Fibroblast of skin of abdomen (primary cell): Measurements from ENCODE around the gene SLC1A1.
A peak's percentile ranks its signal among the peaks of the same experiment; 100 is the strongest.
"Not testable (repeated sequence)": the region's sequence is repeated elsewhere in the genome, so short reads cannot be mapped to it uniquely, and the experiment has no call there.

Experiments
- DNase-seq: peaks from one replicate; pipeline ENCODE4 v3.0.0-alpha.2; 2013

The SLC1A1 gene

GRCh38 chr9:4507306-4508130, 17.2 kb downstream of the SLC1A1 start:
- DNase-seq: peak; percentile 21

GRCh38 chr9:4508246-4508906, 18.1 kb downstream of the SLC1A1 start:
- DNase-seq: peak; percentile 74

DNA sequence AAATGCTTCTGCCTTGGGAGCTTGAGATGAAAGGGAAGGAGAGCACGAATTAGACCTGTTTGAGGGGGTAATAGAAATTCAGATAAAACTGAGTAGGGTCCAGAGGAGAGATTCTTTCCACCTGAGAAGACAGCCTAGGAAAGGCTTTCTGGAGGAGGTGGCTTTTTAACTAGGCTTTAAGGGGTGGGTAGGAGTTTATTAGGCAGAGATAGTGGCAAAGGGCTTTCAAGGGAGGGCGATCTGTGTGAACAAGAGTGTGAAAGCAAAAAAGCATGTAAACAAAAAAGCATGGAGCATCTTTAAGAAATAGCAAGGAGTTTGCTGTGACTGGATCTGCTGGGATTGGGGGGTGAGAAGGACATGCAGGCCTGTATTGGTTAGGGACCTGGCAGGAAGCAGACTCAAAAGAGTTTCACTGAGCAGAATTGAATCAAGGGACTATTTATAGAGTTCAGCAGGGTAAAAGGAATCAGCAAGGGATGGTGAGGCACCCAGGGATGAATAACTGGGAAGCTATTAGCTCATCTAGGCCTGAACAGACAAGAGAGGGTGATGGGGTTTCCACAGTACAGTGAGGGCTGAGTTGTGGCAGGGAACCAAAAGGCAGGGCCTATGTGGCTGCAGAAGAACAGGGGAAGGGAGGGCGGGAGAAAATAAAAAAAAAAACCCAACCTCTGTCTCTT, 18.8 kb downstream of the SLC1A1 start:
- DNase-seq: peak; percentile 82

DNA sequence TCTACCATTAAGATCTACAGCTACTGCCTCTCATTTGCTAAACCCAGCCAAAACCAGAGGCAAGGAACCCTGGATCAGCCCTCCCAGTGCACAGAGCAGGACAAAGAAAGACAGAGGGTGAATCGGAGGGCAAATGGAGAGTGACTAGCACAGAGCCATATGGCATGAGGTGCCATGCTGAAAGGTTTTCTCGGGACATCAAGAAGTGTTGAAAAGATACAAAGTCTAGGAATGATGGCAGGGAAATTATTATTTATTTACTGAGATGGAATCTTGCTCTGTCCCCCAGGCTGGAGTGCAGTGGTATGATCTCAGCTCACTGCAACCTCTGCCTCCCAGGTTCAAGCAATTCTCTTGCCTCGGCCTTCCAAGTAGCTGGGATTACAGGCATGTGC, 19.3 kb downstream of the SLC1A1 start:
- no peak for DNase-seq

DNA sequence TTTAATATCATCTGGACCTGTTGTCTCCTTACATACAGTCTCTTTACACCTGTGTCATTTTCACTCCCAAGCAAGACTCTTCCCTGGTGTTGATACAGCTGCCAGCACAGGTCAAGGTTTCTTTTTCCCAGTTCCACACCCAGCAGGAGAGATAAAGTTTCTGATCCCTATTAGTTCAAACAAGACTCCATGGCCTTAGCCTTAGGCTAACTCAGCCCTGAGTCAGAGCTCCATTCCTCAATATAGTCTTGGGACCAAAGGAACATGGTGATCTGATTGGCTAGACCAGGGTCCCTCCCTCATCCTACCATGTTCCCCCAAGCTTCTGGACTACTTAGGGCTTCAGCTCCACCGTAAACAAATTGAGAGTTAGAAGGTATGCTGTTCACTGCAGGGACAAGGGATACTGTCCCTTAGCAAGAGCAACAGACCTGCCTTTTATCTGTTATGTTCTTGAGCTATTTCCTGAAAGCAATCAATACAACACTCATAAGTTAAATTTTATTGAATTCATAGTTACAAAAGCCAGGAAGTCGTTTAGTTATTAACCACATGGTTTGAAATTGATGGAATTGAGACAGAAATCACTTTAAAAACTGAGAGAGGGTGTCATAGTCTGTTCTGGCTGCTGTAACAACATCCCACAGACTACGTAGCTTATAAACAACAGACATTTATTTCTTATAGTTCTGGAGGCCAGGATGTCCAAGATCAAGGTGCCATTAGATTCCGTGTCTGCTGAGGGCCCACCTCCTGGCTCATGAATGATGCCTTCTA, 20.5 kb downstream of the SLC1A1 start:
- DNase-seq: no peak

DNA sequence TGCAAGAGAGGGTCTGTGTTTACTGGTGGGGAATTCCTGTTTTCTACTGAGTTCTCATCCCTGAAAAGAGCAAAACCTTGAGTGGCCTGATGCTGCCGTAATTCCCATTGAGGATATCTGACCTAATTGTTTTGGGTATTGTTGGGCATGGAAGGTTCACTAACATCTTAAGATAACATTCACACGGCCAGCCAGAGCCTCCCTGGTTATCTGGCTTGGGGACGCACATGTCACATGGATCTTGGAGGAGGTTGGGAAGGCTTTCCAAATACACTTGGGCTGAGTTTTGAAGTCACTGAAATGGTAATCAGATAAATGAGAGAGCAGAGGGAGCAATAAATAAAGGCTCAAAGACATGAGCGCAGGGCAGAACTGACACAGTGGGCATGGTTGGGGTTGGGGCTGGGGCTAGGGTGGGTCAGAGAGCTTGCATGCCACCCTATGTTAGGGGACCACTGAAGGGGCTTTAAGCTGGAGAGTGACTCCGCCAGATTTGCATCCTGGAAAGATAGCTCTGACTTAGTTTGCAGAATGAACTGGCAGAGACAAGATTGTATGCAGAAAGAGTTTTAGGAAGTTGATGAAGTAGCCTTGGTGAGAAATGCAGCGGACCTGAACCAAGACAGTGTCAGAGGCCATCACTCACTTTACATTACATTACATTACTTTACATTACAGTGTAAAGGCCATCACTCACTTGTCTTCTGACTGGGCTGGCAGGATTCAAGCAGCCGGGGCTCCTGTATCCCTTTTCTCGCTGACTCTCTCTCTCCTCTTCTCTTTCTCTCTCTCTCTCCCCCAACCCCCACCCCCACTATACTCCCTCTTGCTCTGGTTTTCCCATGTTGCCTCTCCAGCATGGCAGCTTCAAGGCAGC, 24.2 kb downstream of the SLC1A1 start:
- DNase-seq: no peak

- DNase-seq: no peak
Measured at GRCh38 chr9:4515958-4516375, 25.7 kb downstream of the SLC1A1 start.

DNA sequence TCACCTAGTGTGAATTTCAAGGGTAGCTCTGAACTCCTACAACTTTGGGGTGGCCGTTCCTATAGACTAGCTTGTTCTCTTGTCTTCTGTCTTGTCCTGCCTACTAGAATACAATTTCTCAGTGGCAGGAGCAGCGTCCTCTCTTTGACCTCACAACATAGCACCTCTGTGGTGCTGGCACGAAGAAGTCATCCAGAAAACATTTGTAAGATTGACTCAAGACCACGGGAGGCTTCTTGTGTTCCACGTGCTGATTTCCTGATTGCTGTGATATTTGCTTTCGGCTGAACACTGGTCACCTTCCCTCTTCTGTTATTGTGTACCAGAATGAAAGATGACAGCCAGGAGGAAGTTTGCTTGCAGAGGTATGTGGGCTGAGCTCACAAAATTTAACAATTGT, 27.0 kb downstream of the SLC1A1 start:
- DNase-seq: no peak

- no peak for DNase-seq
Measured at GRCh38 chr9:4519604-4520003, 29.3 kb downstream of the SLC1A1 start.

DNA sequence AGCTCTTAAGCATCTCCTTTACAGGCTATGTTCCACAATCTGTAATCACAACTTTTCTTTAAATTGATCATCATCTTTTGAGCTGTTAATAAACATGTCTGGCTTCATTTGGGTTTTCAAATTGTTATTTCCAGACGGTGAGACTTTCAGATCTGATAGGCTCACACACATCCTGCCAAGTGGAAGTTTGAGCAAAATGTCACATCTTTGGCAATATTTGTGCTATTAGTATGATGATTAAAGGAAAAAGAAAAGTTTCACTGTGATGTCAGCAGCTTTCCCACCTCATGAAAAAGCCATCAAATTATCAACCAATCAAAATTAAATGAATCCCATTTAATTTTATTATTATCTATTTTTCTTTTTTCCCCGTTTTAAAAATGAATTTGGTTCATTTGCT, 29.8 kb downstream of the SLC1A1 start:
- no peak for DNase-seq

DNA sequence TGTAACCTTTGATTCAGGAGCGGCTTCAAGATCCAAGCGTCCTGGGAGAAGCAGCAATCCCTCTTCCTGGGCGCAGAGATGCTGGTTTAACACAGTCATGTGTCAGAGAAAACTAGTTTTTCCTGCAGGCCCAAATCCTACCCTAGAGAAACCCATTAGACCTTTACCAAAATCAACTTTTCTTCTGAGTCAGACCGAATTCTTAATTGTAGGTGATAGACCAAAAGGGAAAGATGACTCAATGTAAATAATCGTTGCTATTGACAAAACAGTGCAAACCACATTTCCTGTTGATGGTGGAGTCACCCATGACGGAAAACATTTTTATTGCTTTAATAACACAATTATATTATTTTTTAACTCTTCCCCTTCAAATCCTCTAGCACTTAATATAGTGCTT, 40.1 kb downstream of the SLC1A1 start:
- DNase-seq: no peak

DNA sequence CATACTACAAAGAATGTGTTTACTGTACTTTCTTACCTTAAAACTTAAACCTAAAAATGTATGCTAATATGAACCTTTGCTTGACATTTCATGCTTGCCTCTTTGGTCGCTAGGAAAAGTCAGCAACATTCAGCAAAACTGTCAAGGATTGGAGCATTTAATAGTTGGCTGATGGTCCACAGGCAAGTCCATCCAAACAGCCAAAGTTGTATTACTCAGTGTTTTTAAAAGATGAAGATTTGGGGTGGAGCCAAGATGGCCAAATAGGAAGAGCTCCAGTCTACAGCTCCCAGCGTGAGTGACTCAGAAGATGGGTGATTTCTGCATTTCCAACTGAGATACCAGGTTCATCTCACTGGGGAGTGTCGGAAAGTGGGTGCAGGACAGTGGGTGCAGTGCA, 40.6 kb downstream of the SLC1A1 start:
- peak; percentile 17 for DNase-seq

DNA sequence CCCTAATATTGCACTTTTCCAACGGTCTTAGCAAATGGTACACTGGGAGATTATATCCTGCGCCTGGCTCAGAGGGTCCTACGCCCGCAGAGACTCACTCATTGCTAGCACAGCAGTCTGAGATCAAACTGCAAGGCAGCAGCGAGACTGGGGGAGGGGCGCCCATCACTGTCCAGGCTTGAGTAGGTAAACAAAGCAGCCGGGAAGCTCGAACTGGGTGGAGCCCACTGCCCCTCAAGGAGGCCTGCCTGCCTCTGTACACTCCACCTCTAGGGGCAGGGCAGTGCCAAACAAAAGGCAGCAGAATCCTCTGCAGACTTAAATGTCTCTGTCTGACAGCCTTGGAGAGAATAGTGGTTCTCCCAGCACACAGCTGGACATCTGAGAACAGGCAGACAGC, 41.1 kb downstream of the SLC1A1 start:
- not testable (repeated sequence) for DNase-seq

- not testable (repeated sequence) for DNase-seq
Measured at GRCh38 chr9:4533881-4534280, 43.6 kb downstream of the SLC1A1 start.

DNA sequence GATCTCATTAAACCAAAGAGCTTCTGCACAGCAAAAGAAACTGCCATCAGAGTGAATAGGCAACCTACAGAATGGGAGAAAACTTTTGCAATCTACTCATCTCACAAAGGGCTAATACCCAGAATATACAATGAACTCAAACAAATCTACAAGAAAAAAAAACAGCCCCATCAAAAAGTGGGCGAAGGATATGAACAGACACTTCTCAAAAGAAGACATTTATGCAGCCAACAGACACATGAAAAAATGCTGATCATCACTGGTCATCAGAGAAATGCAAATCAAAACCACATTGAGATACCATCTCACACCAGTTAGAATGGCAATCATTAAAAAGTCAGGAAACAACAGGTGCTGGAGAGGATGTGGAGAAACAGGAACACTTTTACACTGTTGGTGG, 45.9 kb downstream of the SLC1A1 start:
- not testable (repeated sequence) for DNase-seq

DNA sequence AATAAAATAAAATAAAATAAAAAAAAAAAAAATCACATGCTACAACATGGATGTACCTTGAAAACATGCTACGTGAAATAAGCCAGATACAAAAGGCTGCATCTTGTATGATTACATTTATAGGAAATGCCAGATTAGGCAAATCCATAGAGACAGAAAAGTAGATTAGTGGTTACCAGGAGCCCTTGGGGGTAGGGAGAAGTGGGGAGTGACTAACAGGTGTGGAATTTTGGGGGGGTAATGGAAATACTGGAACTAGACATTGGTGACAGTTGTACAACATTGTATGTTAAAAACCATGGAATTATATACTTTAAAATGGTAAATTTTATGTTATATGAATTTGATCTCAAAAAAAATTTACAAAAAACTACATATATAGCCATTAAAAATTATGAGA, 47.3 kb downstream of the SLC1A1 start:
- no peak for DNase-seq

DNA sequence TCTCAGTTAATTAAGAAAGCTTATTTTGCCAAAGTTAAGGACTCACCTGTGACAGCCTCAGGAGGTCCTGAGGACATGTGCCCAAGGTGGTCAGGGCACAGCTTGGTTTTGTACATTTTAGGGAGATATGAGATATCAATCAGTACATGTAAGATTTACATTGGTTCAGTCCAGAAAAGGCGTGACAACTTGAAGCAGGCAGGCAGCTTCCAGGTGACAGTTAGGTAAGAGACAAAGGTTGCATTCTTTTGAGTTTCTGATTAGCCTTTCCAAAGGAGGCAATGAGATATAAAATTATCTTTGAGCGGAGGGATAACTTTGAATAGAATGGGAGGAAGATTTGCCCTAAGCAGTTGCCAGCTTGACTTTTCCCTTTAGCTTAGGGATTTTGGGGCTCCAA, 47.8 kb downstream of the SLC1A1 start:
- no peak for DNase-seq

- DNase-seq: no peak
Measured at GRCh38 chr9:4538621-4539020, 48.4 kb downstream of the SLC1A1 start.

DNA sequence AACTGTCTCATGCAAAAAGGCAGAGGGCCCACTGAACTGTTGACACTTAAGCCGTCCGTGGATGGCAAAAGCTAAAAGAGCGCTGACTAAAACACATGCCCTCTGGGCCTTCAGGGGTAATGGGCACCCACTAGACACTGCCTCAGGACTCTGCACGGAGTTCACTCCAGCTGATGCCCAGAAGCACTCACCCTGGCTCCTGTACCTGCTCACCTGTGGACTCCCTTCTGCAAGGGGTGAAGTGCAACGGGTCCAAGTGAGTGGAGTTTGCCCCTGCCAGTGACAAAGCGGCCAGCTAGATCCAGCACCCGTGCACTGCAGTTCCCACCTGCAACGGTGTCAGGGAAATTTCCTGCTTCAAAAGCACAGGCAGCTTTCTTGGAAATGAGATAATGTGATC, 50.2 kb downstream of the SLC1A1 start:
- no peak for DNase-seq

DNA sequence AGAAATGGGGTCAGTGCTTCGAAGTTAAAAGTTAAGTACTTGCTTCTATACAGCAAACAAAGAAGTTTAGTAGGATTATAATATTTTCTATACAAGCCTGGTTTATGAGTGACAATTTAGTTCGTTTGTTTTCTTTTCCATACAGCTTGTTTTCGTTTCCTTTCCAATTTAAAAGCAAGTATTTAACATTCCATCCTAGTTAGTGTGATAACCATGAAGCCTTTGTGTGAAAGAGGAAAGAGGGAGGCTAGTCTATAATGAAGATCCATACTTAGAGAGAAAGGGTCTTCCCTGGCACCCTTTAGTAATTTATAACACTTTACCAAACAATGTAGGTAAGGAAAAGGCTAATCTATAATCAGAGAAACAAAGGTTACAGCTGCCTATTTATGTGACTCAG, 51.0 kb downstream of the SLC1A1 start:
- no peak for DNase-seq

DNA sequence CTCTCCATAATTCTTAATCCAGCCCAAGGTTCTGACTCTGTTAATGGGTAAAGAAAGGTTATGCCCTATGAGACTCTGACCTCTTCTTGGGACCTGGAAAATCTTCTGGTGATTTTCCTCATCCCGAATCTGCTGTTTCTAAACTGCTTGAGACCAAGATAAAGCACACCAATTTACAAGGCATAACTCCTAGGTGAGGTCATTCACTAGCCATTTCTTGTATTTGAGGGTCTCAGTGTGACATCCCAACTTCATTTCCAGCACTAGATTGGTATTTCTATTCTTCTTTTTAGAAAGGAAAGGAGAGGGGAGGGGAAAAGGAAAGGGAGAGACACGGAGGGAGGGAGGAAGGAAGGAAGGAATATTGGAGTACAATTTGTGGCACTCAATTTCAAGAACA, 51.6 kb downstream of the SLC1A1 start:
- no peak for DNase-seq

DNA sequence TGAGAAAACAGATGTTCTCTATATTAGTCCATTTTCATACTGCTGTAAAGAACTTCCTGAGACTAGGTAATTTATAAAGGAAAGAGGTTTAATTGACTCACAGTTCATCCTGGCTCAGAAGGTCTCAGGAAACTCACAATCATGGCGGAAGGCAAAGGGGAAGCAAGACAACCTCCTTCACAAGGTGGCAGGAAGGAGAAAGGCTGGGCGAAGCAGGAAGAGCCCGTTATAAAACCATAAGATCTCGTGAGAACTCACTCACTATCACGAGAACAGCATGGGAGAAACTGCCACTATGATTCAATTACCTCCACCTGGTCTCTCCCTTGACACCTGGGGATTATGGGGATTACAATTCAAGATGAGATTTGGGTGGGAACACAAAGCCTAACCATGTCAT, 54.4 kb downstream of the SLC1A1 start:
- not testable (repeated sequence) for DNase-seq
